Effector memory CD4-positive, alpha-beta T cell (primary cell): ENCODE data around the gene MAD2L1.
"Not testable (repeated sequence)": the region's sequence is repeated elsewhere in the genome, so short reads cannot be mapped to it uniquely, and the experiment has no call there.

Experiments
- DNase-seq, 3 donors: peaks; one replicate each; pipeline ENCODE4 v3.0.0-alpha.2; 2020
- H3K27ac ChIP-seq: 2 replicates; pipeline ENCODE4 v1.7.0; 2013; ENCODE audit warnings: mild to moderate bottlenecking, low read length, moderate library complexity; ENCODE audit not compliant: insufficient read depth, poor library complexity, severe bottlenecking
- H3K27me3 ChIP-seq: replicated peaks from 2 replicates; pipeline ENCODE4 v1.7.0; 2013; ENCODE audit warnings: mild to moderate bottlenecking, low read length; ENCODE audit not compliant: insufficient read depth, control insufficient read depth, poor library complexity, severe bottlenecking
- H3K36me3 ChIP-seq: 2 replicates; pipeline ENCODE4 v1.7.0; 2013; ENCODE audit warnings: mild to moderate bottlenecking, low read length, moderate library complexity; ENCODE audit not compliant: control insufficient read depth, insufficient read depth
- H3K4me1 ChIP-seq: 2 replicates; pipeline ENCODE4 v1.7.0; 2013; ENCODE audit warnings: low read length, mild to moderate bottlenecking; ENCODE audit not compliant: control insufficient read depth, insufficient read depth, poor library complexity, severe bottlenecking
- H3K4me3 ChIP-seq: 2 replicates; pipeline ENCODE4 v1.7.0; 2013; ENCODE audit warnings: low read length, low read depth, mild to moderate bottlenecking; ENCODE audit not compliant: insufficient read depth, poor library complexity, severe bottlenecking
- H3K9me3 ChIP-seq: 2 replicates; pipeline ENCODE4 v1.7.0; 2013; ENCODE audit warnings: mild to moderate bottlenecking, low read length, moderate library complexity; ENCODE audit not compliant: control insufficient read depth
- total RNA-seq, 3 donors: gene quantifications; one replicate each; lab custom pipeline; 2026; lab: John Stamatoyannopoulos, UW

MAD2L1 gene
- 4.1 to 10.5 (median 7.4) reads per million in 3 donors for total RNA-seq

- no peaks in the 10 kb centered on the region for H3K27me3 ChIP-seq
- peak; percentile 96 to 99 (median 96) for DNase-seq
- H3K9me3 ChIP-seq: no peaks in the 10 kb centered on the region
- peaks cover 16% of the 10 kb centered on the region for H3K4me1 ChIP-seq
- no peaks in the 10 kb centered on the region for H3K36me3 ChIP-seq
- H3K4me3 ChIP-seq: peak within 1 kb of the TSS; percentile 87
- peak within 1 kb of the TSS; percentile 93 for H3K27ac ChIP-seq
Measured at GRCh38 chr4:120066517-120067340, at the start of gene MAD2L1. TSS of gene MAD2L1 (minus strand) at chr4:120066848. CDS start at chr4:120066734, 114 bp downstream.

DNA sequence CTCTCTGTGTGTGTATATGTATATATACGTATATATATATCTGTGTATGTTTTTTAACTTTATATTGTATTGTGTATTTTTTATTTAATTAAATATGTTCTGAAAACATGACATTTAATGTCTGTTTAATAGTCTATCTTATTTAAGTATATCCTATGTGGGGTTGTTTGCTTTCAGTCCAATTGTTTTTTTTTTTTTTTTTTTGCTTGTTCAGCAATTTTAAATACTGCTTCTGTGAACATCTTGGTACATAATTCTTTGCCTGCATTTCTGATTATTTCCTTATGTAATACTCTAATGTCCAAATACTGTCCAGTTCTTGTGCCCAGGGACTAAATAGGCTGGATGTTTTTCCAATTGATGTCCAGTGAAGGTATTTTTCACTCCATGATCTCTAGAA lies 45.1 kb upstream of the MAD2L1 start:
- Histone ChIP-seq H3K27me3 (no peaks in the 10 kb centered on the region), H3K4me3 (no peak overlapping the region), H3K27ac (no peak overlapping the region), H3K9me3 (no peaks in the 10 kb centered on the region), H3K4me1 (no peaks in the 10 kb centered on the region), H3K36me3 (no peaks in the 10 kb centered on the region)
- no peak for DNase-seq

DNA sequence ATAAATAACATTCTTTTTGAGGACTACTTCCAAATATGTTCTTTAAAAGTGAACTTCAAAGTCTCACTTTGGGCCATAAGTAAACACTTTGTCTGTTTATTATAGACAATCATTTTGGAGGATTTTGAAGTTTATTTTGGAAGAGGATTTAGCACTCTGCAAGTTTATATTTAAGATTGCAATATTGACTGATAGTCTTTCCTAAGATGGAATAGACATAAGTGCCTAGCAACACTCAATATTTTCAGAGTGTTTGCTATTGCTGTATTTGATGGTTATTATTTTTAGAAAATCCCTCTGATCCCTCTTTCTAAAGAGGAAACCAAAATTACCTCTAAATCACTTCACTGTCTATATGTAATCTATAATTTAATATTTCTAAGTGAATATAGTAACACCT lies 42.8 kb upstream of the MAD2L1 start:
- no peak for DNase-seq
- H3K4me3 ChIP-seq: no peak overlapping the region
- H3K27ac ChIP-seq: no peak overlapping the region
- no peaks in the 10 kb centered on the region for H3K4me1 ChIP-seq
- no peaks in the 10 kb centered on the region for H3K27me3 ChIP-seq
- no peaks in the 10 kb centered on the region for H3K36me3 ChIP-seq
- no peaks in the 10 kb centered on the region for H3K9me3 ChIP-seq

- H3K27ac ChIP-seq: no peak overlapping the region
- no peaks in the 10 kb centered on the region for H3K4me1 ChIP-seq
- no peak for DNase-seq
- no peaks in the 10 kb centered on the region for H3K27me3 ChIP-seq
- H3K36me3 ChIP-seq: no peaks in the 10 kb centered on the region
- no peak overlapping the region for H3K4me3 ChIP-seq
- no peaks in the 10 kb centered on the region for H3K9me3 ChIP-seq
Measured at GRCh38 chr4:120105472-120105871, 38.8 kb upstream of the MAD2L1 start.

DNA sequence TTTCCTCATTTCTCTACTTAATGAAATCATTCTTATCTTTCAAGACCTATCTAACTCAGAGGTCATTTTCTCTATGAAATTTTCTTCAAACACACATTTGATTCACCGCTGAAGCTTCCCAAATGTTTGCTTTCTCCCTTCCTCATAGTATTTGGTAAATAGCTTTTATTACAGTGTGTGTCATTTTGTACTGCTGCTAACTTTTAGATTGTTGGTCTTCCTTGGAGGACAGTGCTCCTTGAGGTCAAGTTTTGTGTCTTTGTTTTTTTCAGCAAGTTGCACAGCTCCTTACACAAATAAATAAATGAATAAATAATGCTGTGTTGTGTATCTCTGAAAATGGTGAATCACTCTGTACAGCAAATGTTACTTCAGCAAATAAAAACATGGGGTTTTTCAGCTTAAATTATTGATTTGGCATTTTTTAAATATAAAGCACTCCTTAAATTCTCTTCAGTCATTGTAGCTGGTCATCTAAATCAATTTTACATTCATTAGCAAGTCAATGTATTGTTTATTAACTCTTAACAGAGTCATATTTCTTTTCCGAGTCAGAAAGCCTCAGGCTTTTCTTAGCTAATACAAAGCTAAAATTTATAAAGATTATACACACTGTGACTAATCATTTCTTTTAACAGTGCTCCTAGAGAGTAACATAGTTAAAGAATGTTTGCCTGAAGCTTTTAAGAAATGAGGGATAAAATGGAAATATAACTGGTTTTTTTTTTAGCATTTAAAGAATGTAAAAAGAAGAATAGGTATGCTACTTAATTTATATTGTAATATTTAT lies 30.1 kb upstream of the MAD2L1 start:
- no peak for DNase-seq
- Histone ChIP-seq H3K27me3 (no peaks in the 10 kb centered on the region), H3K27ac (no peak overlapping the region)

GRCh38 chr4:120088507-120088906 lies 21.9 kb upstream of the MAD2L1 start:
- H3K4me3 ChIP-seq: no peak overlapping the region
- no peak overlapping the region for H3K27ac ChIP-seq
- no peaks in the 10 kb centered on the region for H3K9me3 ChIP-seq
- DNase-seq: no peak
- H3K4me1 ChIP-seq: no peaks in the 10 kb centered on the region
- H3K27me3 ChIP-seq: no peaks in the 10 kb centered on the region
- H3K36me3 ChIP-seq: no peaks in the 10 kb centered on the region

More for the DNA sequence above, 30.1 kb upstream of the MAD2L1 start:
- H3K9me3 ChIP-seq: no peaks in the 10 kb centered on the region
- H3K36me3 ChIP-seq: no peaks in the 10 kb centered on the region
- no peaks in the 10 kb centered on the region for H3K4me1 ChIP-seq
- H3K4me3 ChIP-seq: no peak overlapping the region

GRCh38 chr4:120088066-120088465 lies 21.4 kb upstream of the MAD2L1 start:
- H3K4me3 ChIP-seq, H3K27ac ChIP-seq, H3K9me3 ChIP-seq, DNase-seq, H3K27me3 ChIP-seq, H3K36me3 ChIP-seq, H3K4me1 ChIP-seq: not testable (repeated sequence)

- H3K27ac ChIP-seq: no peak overlapping the region
- H3K4me1 ChIP-seq: no peaks in the 10 kb centered on the region
- no peak for DNase-seq
- H3K4me3 ChIP-seq: no peak overlapping the region
- H3K36me3 ChIP-seq: no peaks in the 10 kb centered on the region
- H3K9me3 ChIP-seq: no peaks in the 10 kb centered on the region
- no peaks in the 10 kb centered on the region for H3K27me3 ChIP-seq
Measured at GRCh38 chr4:120085705-120086104, 19.1 kb upstream of the MAD2L1 start.

DNA sequence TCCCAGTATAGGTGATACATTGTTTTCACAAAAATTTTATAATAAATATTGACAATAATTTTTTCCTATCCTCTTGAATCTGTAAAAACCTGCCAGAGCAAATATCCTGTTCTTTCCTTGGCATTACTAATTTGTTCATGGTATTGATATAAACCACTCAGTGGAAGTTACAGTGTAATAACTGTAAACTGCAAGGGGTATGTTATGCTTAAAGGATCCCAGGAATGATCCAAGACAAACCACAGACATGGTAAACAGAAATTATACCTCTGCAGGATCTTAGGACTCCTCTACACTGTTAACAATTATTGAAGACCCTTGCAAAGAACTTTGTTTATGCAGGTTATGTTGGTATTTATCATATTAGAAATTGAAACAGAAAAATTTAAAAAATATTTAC lies 17.7 kb upstream of the MAD2L1 start:
- Histone ChIP-seq H3K27ac (no peak overlapping the region), H3K27me3 (no peaks in the 10 kb centered on the region), H3K4me1 (no peaks in the 10 kb centered on the region), H3K4me3 (no peak overlapping the region), H3K9me3 (no peaks in the 10 kb centered on the region), H3K36me3 (no peaks in the 10 kb centered on the region)
- no peak for DNase-seq

DNA sequence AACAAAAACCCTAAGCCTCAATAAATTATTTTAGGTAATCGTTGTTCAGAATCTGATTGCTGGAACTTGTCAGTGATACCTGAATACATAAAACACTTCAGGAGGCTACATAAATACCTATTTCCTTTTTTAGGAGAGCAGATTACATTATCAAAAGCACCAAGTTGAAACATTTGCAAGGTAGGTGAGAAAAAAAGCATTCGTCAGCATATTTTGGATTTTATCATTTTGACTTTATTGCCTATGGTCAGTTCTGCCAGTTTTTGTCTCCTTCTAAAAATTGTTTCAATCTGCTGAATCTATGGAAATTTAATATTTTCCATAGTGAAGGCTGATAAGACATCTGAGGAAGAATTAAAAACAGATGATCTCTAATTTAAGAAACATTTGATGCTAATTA lies 16.5 kb upstream of the MAD2L1 start:
- Histone ChIP-seq H3K4me3 (no peak overlapping the region), H3K27ac (no peak overlapping the region), H3K9me3 (no peaks in the 10 kb centered on the region), H3K36me3 (no peaks in the 10 kb centered on the region), H3K4me1 (no peaks in the 10 kb centered on the region), H3K27me3 (no peaks in the 10 kb centered on the region)
- DNase-seq: no peak
